ENCODE results near the gene ADGRD2. TPM values are rescaled to one million over a fixed set of nuclear protein-coding genes. Genes with fewer than 3 reads are reported as not detected.

Gene ADGRD2
- total RNA-seq, 2 donors from 2014 or later, result not detected

DNA sequence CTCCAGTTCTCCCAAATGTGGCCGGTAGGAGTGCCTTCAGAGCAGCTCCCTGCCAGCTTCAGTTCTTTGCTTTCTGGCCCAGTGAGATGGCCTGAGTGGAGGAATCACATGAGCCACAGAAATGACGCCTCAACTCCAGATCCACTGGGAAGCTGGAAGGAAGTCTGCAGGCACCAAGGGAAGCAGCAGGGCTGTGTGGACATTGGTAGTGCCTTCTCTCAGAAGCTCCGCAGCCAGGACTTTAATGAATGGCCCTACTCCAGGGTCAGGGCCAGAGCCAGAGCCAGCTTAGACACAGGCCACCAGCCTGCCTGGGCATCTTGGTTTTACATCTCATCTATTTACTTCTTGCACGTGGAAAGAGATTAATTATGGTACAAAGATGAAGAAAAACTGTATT, 23.0 kb upstream of the ADGRD2 start:
- no peaks in the 10 kb centered on the region for H3K36me3 Mint-ChIP-seq
- ATAC-seq (no peak), DNase-seq (ENCODE audit: low spot score in 2 of 2) (no peak)
- H3K27ac Mint-ChIP-seq, result no peak overlapping the region
- no peaks in the 10 kb centered on the region for H3K9me3 Mint-ChIP-seq

DNA sequence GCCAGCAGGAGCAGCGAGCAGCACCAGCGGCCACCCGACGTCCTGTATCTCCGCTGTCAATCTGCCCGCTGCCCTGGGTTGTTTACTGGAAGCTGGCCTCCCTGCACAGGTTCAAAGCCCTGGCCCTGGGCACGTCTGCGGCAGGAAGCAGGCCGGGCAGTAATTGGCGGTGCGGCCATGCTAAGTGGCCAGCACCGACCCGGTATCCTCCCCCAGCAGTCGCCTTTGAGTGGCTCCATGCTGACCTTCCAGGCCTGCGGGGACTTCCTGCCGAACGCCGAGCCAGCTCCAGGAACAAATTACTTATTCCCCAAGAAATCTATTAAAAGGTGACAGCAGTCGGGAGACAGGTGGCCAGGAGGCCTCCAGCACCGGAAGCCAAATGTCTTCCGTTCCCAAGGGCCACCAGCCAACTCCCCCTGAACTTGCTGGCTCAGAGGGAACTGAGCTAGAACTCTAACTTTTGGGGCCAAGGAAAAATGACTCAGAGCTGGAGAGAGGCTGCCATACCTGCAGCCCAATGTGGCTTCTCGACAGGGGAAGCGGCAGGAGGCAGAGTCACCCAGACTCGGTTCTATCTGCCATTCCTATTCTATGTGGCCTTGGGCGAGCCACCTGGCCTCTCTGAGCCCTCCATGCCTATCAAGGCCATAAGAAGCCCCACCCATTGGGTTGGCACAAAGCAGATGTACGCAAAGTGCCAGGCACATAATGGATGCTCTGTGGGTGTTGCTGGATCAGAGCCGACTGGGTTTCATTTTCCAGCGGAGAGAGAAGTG, 21.3 kb upstream of the ADGRD2 start:
- no peaks in the 10 kb centered on the region for H3K36me3 Mint-ChIP-seq
- DNase-seq (ENCODE audit: low spot score in 2 of 2) (no peak), ATAC-seq (no peak)
- H3K27ac Mint-ChIP-seq, result no peak overlapping the region
- no peaks in the 10 kb centered on the region for H3K9me3 Mint-ChIP-seq

GRCh38 chr9:124429530-124429867, 20.8 kb upstream of the ADGRD2 start:
- H3K36me3 Mint-ChIP-seq, result no peaks in the 10 kb centered on the region
- ATAC-seq (no peak), DNase-seq (ENCODE audit: low spot score in 2 of 2) (no peak)
- no peaks in the 10 kb centered on the region for H3K9me3 Mint-ChIP-seq
- H3K27ac Mint-ChIP-seq, result no peak overlapping the region

GRCh38 chr9:124436320-124436719, 13.9 kb upstream of the ADGRD2 start:
- ATAC-seq (no peak), DNase-seq (ENCODE audit: low spot score in 2 of 2) (no peak)
- Mint-ChIP-seq H3K36me3 (peaks cover 4 to 8% of the 10 kb centered on the region in 2 donors), H3K9me3 (no peaks in the 10 kb centered on the region), H3K27ac (no peak overlapping the region)

DNA sequence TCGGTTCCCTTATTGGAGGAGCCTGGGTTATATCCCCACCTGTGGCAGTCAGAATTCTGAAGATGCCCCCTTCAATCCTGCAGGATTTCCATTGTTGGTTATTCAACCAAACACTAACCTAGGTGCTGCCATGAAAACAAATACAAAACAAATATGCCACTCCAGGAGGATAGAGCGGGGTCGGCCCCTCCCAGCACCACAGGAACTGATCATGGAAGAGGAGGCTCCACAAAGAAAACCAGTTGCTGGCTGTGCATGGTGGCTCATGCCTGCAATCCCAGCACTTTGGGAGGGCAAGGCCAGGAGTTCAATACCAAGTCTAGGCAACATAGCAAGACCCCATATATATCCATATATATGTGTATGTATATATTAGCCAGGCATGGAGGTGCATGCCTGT, 13.2 kb upstream of the ADGRD2 start:
- Mint-ChIP-seq H3K36me3 (peaks cover 7 to 8% of the 10 kb centered on the region in 2 donors), H3K27ac (peak overlapping the region in 1 of 2 donors; percentile 29), H3K9me3 (no peaks in the 10 kb centered on the region)
- ATAC-seq (no peak), DNase-seq (ENCODE audit: low spot score in 2 of 2) (no peak)

DNA sequence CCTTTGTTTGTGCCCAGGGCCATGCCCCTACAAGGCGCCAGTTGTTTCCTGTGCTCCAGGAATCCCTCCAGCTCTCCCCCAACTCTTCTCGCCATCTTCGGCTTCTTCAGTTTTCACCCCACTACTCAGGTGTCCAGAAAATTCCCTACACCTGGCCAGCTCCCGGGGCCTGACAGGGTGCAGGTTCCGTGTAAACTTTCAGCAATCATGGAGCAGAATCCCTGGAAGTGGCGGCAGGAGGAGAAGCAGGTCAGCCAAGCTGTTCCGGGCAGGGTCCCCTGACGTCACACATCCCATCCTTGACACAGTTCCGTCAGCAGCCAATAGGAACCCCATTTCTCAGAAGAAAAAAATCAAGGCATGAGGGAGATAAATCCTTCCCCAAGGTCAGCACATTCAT, 12.2 kb upstream of the ADGRD2 start:
- ATAC-seq (no peak), DNase-seq (ENCODE audit: low spot score in 2 of 2) (peak in 1 of 2 donors; percentile 38)
- Mint-ChIP-seq H3K27ac (no peak overlapping the region), H3K9me3 (no peaks in the 10 kb centered on the region), H3K36me3 (peaks cover 7 to 8% of the 10 kb centered on the region in 2 donors)

GRCh38 chr9:124439086-124439485, 11.2 kb upstream of the ADGRD2 start:
- H3K36me3 Mint-ChIP-seq, result peaks cover 7 to 8% of the 10 kb centered on the region in 2 donors
- no peak overlapping the region for H3K27ac Mint-ChIP-seq
- ATAC-seq (no peak), DNase-seq (ENCODE audit: low spot score in 2 of 2) (no peak)
- no peaks in the 10 kb centered on the region for H3K9me3 Mint-ChIP-seq

DNA sequence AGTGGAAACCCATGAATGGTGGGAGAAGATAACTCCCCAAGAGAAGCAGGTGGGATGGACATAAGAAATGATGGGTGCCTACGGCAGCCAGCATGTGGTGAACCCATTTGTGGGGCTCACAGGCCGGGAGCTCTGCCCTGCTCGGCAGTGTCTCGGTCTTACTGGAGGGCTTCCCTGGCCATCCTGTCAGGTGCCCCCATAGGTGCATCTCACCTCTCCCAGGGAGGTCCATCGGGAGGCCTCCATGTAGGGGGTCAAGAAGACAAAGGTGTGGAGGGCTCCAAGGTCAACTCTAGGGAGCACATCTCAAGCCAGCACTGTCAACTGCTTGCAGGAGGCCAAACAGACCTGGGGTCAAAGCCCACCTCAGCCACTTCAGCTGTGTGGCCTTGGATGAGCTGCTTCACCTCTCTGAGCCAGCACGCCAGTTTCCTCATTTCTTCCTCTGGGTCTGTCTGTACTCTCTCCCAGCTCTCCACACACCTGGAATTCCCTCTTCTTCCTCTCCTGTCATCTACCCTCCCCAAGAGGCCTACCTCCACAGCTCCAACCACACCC, 10.5 kb upstream of the ADGRD2 start:
- no peak overlapping the region for H3K27ac Mint-ChIP-seq

DNA sequence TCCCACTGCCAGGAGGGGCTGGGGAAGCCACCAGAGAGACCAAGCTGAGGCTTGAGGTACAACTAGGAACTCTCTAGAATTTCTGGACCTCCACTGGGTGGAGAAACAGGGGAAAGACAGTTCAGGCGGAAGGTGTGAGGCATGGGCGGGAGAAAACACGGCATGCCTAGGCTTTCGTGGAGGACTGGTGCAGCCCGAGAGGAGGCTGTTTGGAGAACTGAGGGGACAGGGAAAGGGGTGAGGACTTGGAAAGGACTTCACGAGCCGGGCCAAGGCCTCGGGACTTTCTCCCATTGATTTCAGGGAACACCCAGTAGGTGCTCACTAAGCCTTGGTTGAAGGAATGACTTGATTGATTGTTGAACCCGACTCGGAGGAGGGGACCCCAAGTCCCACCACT, 9.5 kb upstream of the ADGRD2 start:
- Mint-ChIP-seq H3K27ac (no peak overlapping the region), H3K9me3 (no peaks in the 10 kb centered on the region), H3K36me3 (peaks cover 7 to 8% of the 10 kb centered on the region in 2 donors)
- peak in 1 of 2 donors; percentile 34 for DNase-seq (ENCODE audit: low spot score in 2 of 2)
- no peak for ATAC-seq

More for the DNA sequence above, 10.5 kb upstream of the ADGRD2 start:
- ATAC-seq, result no peak
- H3K36me3 Mint-ChIP-seq, result peaks cover 7 to 8% of the 10 kb centered on the region in 2 donors
- DNase-seq (ENCODE audit: low spot score in 2 of 2), result peak in 1 of 2 donors; percentile 28
- no peaks in the 10 kb centered on the region for H3K9me3 Mint-ChIP-seq

GRCh38 chr9:124441291-124441690, 9.0 kb upstream of the ADGRD2 start:
- peak in 1 of 2 donors; percentile 13 for DNase-seq (ENCODE audit: low spot score in 2 of 2)
- Mint-ChIP-seq H3K27ac (no peak overlapping the region), H3K9me3 (no peaks in the 10 kb centered on the region), H3K36me3 (peaks cover 7 to 8% of the 10 kb centered on the region in 2 donors)
- no peak for ATAC-seq

DNA sequence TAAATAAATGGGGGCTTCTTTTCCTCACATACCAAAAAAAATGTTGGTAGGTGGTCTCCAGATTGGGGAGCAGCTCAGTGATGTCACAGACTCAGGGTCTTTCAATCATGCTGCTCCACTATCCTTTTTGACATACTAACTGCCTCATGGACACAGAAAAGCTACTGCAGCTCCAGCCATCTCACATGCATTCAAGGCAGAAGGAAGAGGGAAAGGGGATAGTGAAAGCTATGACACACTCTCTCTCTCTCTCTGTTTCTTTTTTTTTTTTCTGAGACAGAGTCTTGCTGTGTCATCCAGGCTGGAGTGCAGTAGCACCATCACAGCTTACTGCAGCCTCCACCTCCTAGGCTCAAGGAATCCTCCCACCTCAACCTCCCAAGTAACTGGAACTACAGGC, 7.9 kb upstream of the ADGRD2 start:
- ATAC-seq (no peak), DNase-seq (ENCODE audit: low spot score in 2 of 2) (no peak)
- Mint-ChIP-seq H3K9me3 (no peaks in the 10 kb centered on the region), H3K36me3 (peaks cover 7 to 8% of the 10 kb centered on the region in 2 donors), H3K27ac (no peak overlapping the region)

GRCh38 chr9:124442826-124443225, 7.4 kb upstream of the ADGRD2 start:
- Mint-ChIP-seq H3K27ac (no peak overlapping the region), H3K9me3 (no peaks in the 10 kb centered on the region), H3K36me3 (peaks cover 7 to 8% of the 10 kb centered on the region in 2 donors)
- ATAC-seq (no peak), DNase-seq (ENCODE audit: low spot score in 2 of 2) (peak in 1 of 2 donors; percentile 14)

DNA sequence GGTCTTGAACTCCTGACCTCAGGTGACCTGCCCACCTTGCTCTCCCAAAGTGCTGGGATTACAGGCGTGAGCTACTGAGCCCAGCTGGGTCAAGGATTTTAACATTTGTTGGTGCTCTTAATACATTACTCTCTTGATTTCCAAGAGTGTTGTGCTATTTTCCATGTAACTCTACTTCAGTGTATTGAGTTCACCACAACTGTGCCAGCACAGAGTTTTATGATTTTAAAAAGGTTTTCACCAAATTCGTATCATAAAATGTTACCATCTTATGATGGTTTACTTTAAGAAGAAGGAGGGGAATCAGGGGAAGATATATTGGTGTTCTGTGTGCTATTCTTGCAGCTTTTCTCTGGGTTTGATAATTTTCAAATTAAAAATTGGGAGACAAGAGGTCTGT, 6.6 kb upstream of the ADGRD2 start:
- no peaks in the 10 kb centered on the region for H3K9me3 Mint-ChIP-seq
- DNase-seq (ENCODE audit: low spot score in 2 of 2) (no peak), ATAC-seq (no peak)
- peaks cover 7 to 8% of the 10 kb centered on the region in 2 donors for H3K36me3 Mint-ChIP-seq
- H3K27ac Mint-ChIP-seq, result no peak overlapping the region

DNA sequence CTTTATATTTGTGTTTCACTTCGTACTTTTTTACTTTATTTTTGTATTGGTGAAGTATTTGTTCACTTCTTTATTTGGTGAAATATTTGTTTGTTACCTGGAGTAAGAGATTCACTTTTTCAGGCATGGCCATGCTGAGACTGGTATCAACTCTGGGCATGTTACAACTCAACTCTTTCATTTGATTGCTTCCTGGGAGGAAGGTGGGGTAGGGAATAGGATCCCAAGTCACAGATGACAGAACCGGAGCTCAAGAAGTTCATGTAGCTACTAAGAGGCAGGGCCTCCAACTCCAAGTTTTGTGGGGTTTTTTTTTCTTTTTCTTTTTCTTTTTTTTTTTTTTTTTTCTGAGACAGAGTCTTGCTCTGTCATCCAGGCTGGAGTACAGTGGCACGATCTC, 6.1 kb upstream of the ADGRD2 start:
- H3K27ac Mint-ChIP-seq, result no peak overlapping the region
- no peak for DNase-seq (ENCODE audit: low spot score in 2 of 2)
- H3K9me3 Mint-ChIP-seq, result no peaks in the 10 kb centered on the region
- H3K36me3 Mint-ChIP-seq, result peaks cover 7 to 8% of the 10 kb centered on the region in 2 donors
- no peak for ATAC-seq

- no peaks in the 10 kb centered on the region for H3K36me3 Mint-ChIP-seq
- DNase-seq (ENCODE audit: low spot score in 2 of 2) (no peak), ATAC-seq (no peak)
- H3K9me3 Mint-ChIP-seq, result no peaks in the 10 kb centered on the region
- H3K27ac Mint-ChIP-seq, result no peak overlapping the region
Observed at GRCh38 chr9:124447297-124447661, 3.0 kb upstream of the ADGRD2 start.

DNA sequence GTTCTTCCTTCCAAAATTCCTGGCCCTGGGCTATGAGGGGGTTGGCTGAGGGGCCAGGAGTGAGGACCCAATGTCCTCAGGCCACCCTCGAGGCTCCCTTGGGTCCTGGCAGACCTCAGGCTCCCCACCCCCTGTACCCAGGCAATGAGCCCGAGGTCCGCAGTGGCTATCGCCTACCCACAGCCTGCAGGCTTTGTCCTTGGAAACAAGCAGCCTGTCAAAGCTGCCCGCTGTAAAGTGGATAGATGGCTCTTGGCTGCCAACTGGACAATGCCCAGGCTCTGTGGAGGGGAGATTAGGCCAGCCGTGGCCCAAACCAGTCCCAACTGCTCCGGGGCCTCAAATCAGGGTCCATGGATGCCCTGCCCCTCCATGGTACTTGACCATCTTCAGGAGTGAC, 2.2 kb upstream of the ADGRD2 start:
- Mint-ChIP-seq H3K27ac (no peak overlapping the region), H3K9me3 (no peaks in the 10 kb centered on the region), H3K36me3 (no peaks in the 10 kb centered on the region)
- ATAC-seq (no peak), DNase-seq (ENCODE audit: low spot score in 2 of 2) (peak in 1 of 2 donors; percentile 49)

DNA sequence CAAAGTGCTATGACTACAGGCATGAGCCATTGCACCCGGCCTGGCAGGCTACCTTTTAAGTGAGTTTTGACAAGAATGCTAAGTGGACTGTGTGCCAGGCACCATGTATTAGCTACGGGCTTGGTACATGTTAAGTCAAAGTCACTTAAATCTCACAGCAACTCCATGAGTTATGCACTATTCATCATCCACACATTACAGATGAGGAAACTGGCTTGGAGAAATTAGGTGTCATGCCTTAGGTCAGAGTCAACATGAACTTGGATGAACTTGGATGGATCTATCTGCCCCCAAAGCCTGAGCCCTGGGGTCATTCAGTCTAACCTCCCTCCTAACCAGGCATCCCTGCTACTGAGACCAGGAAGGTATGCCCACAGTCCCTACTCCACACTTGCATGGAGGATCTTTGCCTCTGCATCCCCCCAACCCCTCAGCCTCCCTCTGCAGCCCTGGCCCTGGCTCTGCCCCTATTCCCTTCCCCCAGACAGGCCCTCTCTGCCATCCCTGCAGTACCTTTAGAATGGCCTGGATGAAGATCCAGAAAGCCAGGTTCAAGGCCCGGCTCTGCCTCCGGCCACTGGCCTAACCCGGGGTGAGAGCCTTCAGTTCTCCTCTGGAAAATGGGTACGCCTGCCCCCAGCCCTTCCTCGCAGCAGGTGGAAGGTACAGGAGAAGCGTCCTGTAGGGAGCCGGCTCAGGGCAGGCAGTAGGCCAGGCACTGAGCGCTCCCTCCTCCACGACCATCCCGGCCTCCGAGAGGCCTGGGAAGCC, 685 bp upstream of the ADGRD2 start:
- ATAC-seq (no peak), DNase-seq (ENCODE audit: low spot score in 2 of 2) (peak in 1 of 2 donors; percentile 43)
- Mint-ChIP-seq H3K9me3 (no peaks in the 10 kb centered on the region), H3K36me3 (no peaks in the 10 kb centered on the region), H3K27ac (no peak overlapping the region)
